Liver (tissue), 9 donors: ENCODE results near the gene UCN2. TPM values are rescaled to one million over a fixed set of nuclear protein-coding genes. Genes with fewer than 3 reads are reported as not detected.

Experiments used
- DNase-seq: peaks from one replicate; pipeline ENCODE4 v3.0.0-alpha.2; 2017; ENCODE audit warnings: low spot score
- H3K27ac ChIP-seq, 2 donors: one replicate each; pipeline ENCODE4 v1.7.0; 2013; ENCODE audit warnings: inconsistent platforms in 2 of 2, low read length in 2 of 2, control low read depth in 1 of 2, low read depth in 1 of 2, mild to moderate bottlenecking in 1 of 2
- H3K27me3 ChIP-seq, 4 donors: one replicate each; pipeline versions ENCODE4 v1.6.1 to v1.7.0; 2013; ENCODE audit warnings: low read length in 3 of 4, inconsistent platforms in 1 of 4, mild to moderate bottlenecking in 1 of 4, moderate library complexity in 1 of 4; ENCODE audit not compliant: control insufficient read depth in 4 of 4, insufficient read depth in 4 of 4
- H3K36me3 ChIP-seq, 4 donors: one replicate each; pipeline versions ENCODE4 v1.6.1 to v1.7.0; 2013; ENCODE audit warnings: low read length in 3 of 4, mild to moderate bottlenecking in 3 of 4, low read depth in 1 of 4, moderate library complexity in 1 of 4; ENCODE audit not compliant: control insufficient read depth in 4 of 4, insufficient read depth in 3 of 4
- H3K4me1 ChIP-seq, 4 donors: one replicate each; pipeline versions ENCODE4 v1.6.1 to v1.7.0; 2013; ENCODE audit warnings: low read length in 3 of 4, mild to moderate bottlenecking in 3 of 4, moderate library complexity in 1 of 4; ENCODE audit not compliant: control insufficient read depth in 4 of 4, insufficient read depth in 4 of 4
- H3K4me3 ChIP-seq, 3 donors: one replicate each; pipeline versions ENCODE4 v1.6.1 to v1.7.0; 2013; ENCODE audit warnings: low read length in 3 of 3, control low read depth in 1 of 3, low read depth in 1 of 3, mild to moderate bottlenecking in 1 of 3
- H3K9ac ChIP-seq, 2 donors: one replicate each; pipeline ENCODE4 v1.7.0; 2013; ENCODE audit warnings: low read length in 2 of 2, mild to moderate bottlenecking in 2 of 2, moderate library complexity in 2 of 2, control low read depth in 1 of 2, low read depth in 1 of 2
- H3K9me3 ChIP-seq, 4 donors: one replicate each; pipeline versions ENCODE4 v1.6.1 to v1.7.0; 2013; ENCODE audit warnings: low read length in 3 of 4; ENCODE audit not compliant: control insufficient read depth in 4 of 4
- EGR1 ChIP-seq, 2 donors: IDR thresholded peaks; 2 replicates each; pipeline ENCODE4 v1.6.1; 2016 to 2018; ENCODE audit warnings: antibody characterized with exemption in 2 of 2, low read depth in 2 of 2
- FOXA1 ChIP-seq: IDR thresholded peaks from 2 replicates; pipeline ENCODE4 v1.6.1; 2016; ENCODE audit warnings: antibody characterized with exemption
- GABPA ChIP-seq, 2 donors: IDR thresholded peaks in 1 of 2; conservative IDR thresholded peaks in 1 of 2; 2 replicates each; pipeline ENCODE4 v1.6.1; 2016; ENCODE audit warnings: antibody characterized with exemption in 2 of 2, mild to moderate bottlenecking in 1 of 2, moderate library complexity in 1 of 2
- HNF4G ChIP-seq: IDR thresholded peaks from 2 replicates; pipeline ENCODE4 v1.6.1; 2016; ENCODE audit warnings: antibody characterized with exemption
- JUND ChIP-seq, 2 donors: IDR thresholded peaks; 2 replicates each; pipeline ENCODE4 v1.6.1; 2016; ENCODE audit warnings: antibody characterized with exemption in 2 of 2
- NR2F2 ChIP-seq: IDR thresholded peaks from 2 replicates; pipeline ENCODE4 v1.6.1; 2016; ENCODE audit warnings: antibody characterized with exemption
- RAD21 ChIP-seq, 2 donors: IDR thresholded peaks; 2 replicates each; pipeline ENCODE4 v1.6.1; 2016; ENCODE audit warnings: antibody characterized with exemption in 2 of 2, mild to moderate bottlenecking in 2 of 2
- RXRA ChIP-seq, 2 donors: IDR thresholded peaks; 2 replicates each; pipeline ENCODE4 v1.6.1; 2017 to 2018; ENCODE audit warnings: antibody characterized with exemption in 2 of 2, mild to moderate bottlenecking in 1 of 2
- SP1 ChIP-seq: IDR thresholded peaks from 2 replicates; pipeline ENCODE4 v1.6.1; 2018; ENCODE audit warnings: antibody characterized with exemption, mild to moderate bottlenecking
- TAF1 ChIP-seq: conservative IDR thresholded peaks from 2 replicates; pipeline ENCODE4 v1.6.1; 2016; ENCODE audit warnings: antibody characterized with exemption, mild to moderate bottlenecking
- WGBS: extraction: QIAGEN DNeasy Blood & Tissue Kit; methylation state at CpG from one replicate; pipeline ENCODE4 v1.1.7; 2013; 5-methylcytosine and 5-hydroxymethylcytosine counted together
- polyA plus RNA-seq, 2 donors: library from polyadenylated mRNA; stranded (reverse) in 1 of 2; unstranded in 1 of 2; fragments of 200-250 nt in 1 of 2; fragments of >200 nt in 1 of 2; fragmentation: Nextera tagmentation in 1 of 2; extraction: Ambion mirVana in 1 of 2; gene quantifications; one replicate each; pipeline versions ENCODE4 v1.2.1 to v1.2.3, GENCODE V29; 2013 to 2015
- total RNA-seq, 2 donors: library from RNA; depleted of rRNA; stranded (reverse); fragments of >200 nt; gene quantifications; one replicate each; pipeline ENCODE4 v1.2.3, GENCODE V29; 2014
- TF ChIP-seq, protein P1 (sequence below): IDR thresholded peaks from 2 replicates; pipeline ENCODE4 v1.6.1; 2016; ENCODE audit warnings: antibody characterized with exemption, mild to moderate bottlenecking
- TF ChIP-seq, protein P2 (sequence below): IDR thresholded peaks from 2 replicates; pipeline ENCODE4 v1.6.1; 2016; ENCODE audit warnings: antibody characterized with exemption
- TF ChIP-seq, protein P3 (sequence below): fragments of 150-350 bp; IDR thresholded peaks from 2 replicates; pipeline ENCODE4 v1.5.1; 2017; ENCODE audit warnings: improper control_type of control experiment, low read depth, low read length; ENCODE audit not compliant: missing input control
- TF ChIP-seq, protein P4 (sequence below): IDR thresholded peaks from 2 replicates; pipeline ENCODE4 v1.6.1; 2016; ENCODE audit warnings: antibody characterized with exemption
- TF ChIP-seq, protein P5 (sequence below): IDR thresholded peaks from 2 replicates; pipeline ENCODE4 v1.6.1; 2016; ENCODE audit warnings: antibody characterized with exemption
- donor health status: healthy.
- donor health status: healthy.
- donor health status: healthy.
- donor health status: healthy.
- donor health status: healthy.

Gene UCN2
- total and polyA plus RNA-seq, 4 donors: 0.08 TPM; not detected in 3

DNA sequence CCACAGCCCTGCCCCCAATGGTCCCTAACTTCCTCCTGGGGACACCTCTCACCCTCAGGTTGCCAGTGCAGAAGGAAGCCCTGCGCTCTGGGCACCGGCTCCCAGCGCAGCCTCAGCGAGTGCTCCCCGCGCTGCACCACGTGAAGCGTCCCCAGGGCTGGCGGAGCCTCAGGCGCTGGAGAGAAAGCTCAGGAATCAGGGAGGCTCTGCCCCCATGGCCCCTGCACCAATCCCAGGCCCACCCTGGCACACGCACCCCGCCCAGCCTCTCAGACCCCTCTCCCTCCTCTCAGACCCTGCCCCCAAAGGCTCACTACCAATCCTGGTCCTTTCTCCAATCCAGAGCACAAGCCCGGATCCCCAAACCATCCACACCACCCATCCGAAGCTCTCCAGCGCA, 24.6 kb upstream of the UCN2 start:
- Histone ChIP-seq H3K27me3 (no peaks in the 10 kb centered on the region), H3K27ac (no peak overlapping the region), H3K4me3 (no peak overlapping the region), H3K9me3 (no peaks in the 10 kb centered on the region), H3K9ac (no peak overlapping the region), H3K36me3 (no peaks in the 10 kb centered on the region), H3K4me1 (no peaks in the 10 kb centered on the region)
- 77% methylated on average over 15 of the region's 15 CpGs for WGBS
- no peak for TF ChIP-seq FOXA1
- no peak for TF ChIP-seq SP1
- TF ChIP-seq, protein P1, sequence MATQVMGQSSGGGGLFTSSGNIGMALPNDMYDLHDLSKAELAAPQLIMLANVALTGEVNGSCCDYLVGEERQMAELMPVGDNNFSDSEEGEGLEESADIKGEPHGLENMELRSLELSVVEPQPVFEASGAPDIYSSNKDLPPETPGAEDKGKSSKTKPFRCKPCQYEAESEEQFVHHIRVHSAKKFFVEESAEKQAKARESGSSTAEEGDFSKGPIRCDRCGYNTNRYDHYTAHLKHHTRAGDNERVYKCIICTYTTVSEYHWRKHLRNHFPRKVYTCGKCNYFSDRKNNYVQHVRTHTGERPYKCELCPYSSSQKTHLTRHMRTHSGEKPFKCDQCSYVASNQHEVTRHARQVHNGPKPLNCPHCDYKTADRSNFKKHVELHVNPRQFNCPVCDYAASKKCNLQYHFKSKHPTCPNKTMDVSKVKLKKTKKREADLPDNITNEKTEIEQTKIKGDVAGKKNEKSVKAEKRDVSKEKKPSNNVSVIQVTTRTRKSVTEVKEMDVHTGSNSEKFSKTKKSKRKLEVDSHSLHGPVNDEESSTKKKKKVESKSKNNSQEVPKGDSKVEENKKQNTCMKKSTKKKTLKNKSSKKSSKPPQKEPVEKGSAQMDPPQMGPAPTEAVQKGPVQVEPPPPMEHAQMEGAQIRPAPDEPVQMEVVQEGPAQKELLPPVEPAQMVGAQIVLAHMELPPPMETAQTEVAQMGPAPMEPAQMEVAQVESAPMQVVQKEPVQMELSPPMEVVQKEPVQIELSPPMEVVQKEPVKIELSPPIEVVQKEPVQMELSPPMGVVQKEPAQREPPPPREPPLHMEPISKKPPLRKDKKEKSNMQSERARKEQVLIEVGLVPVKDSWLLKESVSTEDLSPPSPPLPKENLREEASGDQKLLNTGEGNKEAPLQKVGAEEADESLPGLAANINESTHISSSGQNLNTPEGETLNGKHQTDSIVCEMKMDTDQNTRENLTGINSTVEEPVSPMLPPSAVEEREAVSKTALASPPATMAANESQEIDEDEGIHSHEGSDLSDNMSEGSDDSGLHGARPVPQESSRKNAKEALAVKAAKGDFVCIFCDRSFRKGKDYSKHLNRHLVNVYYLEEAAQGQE: no peak
- TF ChIP-seq EGR1 (IDR thresholded peaks at IDR 0.05; ENCODE audit: low read depth in 2 of 2): no peak
- no peak for TF ChIP-seq RAD21 (IDR thresholded peaks at IDR 0.05)
- no peak for DNase-seq

DNA sequence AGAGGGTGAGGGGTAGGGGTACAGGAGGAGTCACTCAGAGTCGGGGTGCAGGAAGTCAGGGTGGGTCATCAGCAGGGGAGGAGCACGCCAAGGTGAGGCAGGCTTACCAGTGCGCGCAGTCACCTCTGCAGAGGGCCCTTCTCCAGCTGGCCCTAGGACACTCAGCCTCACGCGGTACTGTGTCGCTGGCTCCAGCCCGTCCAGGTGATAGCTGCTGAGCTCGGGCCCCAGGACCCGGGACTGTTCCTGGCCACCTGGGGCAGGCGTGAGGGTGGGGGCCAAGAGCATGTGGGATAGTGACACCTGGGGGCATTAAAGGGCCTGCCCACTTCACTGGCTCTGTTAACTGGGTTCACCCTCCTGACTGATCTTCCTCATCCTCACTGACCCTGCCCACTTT, 24.1 kb upstream of the UCN2 start:
- TF ChIP-seq NR2F2: no peak
- TF ChIP-seq, protein P2, sequence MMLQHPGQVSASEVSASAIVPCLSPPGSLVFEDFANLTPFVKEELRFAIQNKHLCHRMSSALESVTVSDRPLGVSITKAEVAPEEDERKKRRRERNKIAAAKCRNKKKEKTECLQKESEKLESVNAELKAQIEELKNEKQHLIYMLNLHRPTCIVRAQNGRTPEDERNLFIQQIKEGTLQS: no peak
- TF ChIP-seq FOXA1: no peak
- TF ChIP-seq RXRA (IDR thresholded peaks at IDR 0.05): no peak
- TF ChIP-seq, protein P3, sequence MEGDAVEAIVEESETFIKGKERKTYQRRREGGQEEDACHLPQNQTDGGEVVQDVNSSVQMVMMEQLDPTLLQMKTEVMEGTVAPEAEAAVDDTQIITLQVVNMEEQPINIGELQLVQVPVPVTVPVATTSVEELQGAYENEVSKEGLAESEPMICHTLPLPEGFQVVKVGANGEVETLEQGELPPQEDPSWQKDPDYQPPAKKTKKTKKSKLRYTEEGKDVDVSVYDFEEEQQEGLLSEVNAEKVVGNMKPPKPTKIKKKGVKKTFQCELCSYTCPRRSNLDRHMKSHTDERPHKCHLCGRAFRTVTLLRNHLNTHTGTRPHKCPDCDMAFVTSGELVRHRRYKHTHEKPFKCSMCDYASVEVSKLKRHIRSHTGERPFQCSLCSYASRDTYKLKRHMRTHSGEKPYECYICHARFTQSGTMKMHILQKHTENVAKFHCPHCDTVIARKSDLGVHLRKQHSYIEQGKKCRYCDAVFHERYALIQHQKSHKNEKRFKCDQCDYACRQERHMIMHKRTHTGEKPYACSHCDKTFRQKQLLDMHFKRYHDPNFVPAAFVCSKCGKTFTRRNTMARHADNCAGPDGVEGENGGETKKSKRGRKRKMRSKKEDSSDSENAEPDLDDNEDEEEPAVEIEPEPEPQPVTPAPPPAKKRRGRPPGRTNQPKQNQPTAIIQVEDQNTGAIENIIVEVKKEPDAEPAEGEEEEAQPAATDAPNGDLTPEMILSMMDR: no peak
- TF ChIP-seq GABPA (IDR thresholded peaks at IDR 0.05 in 1 of 2, conservative IDR thresholded peaks at IDR 0.05 in 1 of 2): no peak
- TF ChIP-seq TAF1: no peak
- TF ChIP-seq HNF4G: no peak
- no peak for TF ChIP-seq SP1
- TF ChIP-seq, protein P1: no peak
- TF ChIP-seq, protein P4, sequence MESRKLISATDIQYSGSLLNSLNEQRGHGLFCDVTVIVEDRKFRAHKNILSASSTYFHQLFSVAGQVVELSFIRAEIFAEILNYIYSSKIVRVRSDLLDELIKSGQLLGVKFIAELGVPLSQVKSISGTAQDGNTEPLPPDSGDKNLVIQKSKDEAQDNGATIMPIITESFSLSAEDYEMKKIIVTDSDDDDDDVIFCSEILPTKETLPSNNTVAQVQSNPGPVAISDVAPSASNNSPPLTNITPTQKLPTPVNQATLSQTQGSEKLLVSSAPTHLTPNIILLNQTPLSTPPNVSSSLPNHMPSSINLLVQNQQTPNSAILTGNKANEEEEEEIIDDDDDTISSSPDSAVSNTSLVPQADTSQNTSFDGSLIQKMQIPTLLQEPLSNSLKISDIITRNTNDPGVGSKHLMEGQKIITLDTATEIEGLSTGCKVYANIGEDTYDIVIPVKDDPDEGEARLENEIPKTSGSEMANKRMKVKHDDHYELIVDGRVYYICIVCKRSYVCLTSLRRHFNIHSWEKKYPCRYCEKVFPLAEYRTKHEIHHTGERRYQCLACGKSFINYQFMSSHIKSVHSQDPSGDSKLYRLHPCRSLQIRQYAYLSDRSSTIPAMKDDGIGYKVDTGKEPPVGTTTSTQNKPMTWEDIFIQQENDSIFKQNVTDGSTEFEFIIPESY: no peak
- TF ChIP-seq, protein P5, sequence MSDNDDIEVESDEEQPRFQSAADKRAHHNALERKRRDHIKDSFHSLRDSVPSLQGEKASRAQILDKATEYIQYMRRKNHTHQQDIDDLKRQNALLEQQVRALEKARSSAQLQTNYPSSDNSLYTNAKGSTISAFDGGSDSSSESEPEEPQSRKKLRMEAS: no peak
- TF ChIP-seq JUND (IDR thresholded peaks at IDR 0.05): no peak
- no peak for TF ChIP-seq EGR1 (IDR thresholded peaks at IDR 0.05; ENCODE audit: low read depth in 2 of 2)
- Histone ChIP-seq H3K4me1 (no peaks in the 10 kb centered on the region), H3K4me3 (no peak overlapping the region), H3K9ac (no peak overlapping the region), H3K36me3 (no peaks in the 10 kb centered on the region), H3K9me3 (no peaks in the 10 kb centered on the region), H3K27me3 (no peaks in the 10 kb centered on the region), H3K27ac (no peak overlapping the region)
- no peak for DNase-seq
- 81% methylated on average over 11 of the region's 11 CpGs for WGBS
